Adrenal gland (tissue), 5 donors: ENCODE measurements around the gene NBL1.

ENCODE experiments used
- CTCF ChIP-seq, 6 experiments: fragments of 450-650 bp in 4 of 6; fragments of 200-600 bp in 2 of 6; sonication (generic) in 1 of 6; IDR thresholded peaks; 1 replicate in 5 of 6; 2 replicates in 1 of 6; pipeline versions ENCODE4 v1.5.1 to v1.8.0; 2016 to 2021; ENCODE audit warnings: antibody characterized with exemption in 6 of 6, mild to moderate bottlenecking in 2 of 6, moderate library complexity in 1 of 6
- POLR2A ChIP-seq, 2 donors: fragments of 450-650 bp; IDR thresholded peaks; one replicate each; pipeline ENCODE4 v1.6.1; 2017; ENCODE audit warnings: antibody characterized with exemption in 2 of 2, mild to moderate bottlenecking in 2 of 2, moderate library complexity in 1 of 2
- donor health status: DM: no; HTN: no; CAD: no.

- TF ChIP-seq CTCF (IDR thresholded peaks at IDR 0.05) (no peak), POLR2A (IDR thresholded peaks at IDR 0.05) (no peak)
These were observed 37.1 kb upstream of the NBL1 start for GRCh38 chr1:19606817-19607642.
